Prostate gland (tissue), 2 donors: ENCODE data around the gene SPNS3.

ENCODE experiments used
- CTCF ChIP-seq, 4 experiments: fragments of 200-600 bp in 2 of 4; fragments of 450-650 bp in 2 of 4; sonication (generic) in 2 of 4; IDR thresholded peaks; 1 replicate in 3 of 4; 2 replicates in 1 of 4; pipeline ENCODE4 v1.5.1; 2016 to 2019; ENCODE audit warnings: antibody characterized with exemption in 4 of 4, mild to moderate bottlenecking in 2 of 4, moderate library complexity in 2 of 4
- POLR2A ChIP-seq: fragments of 450-650 bp; IDR thresholded peaks from one replicate; pipeline ENCODE4 v1.6.1; 2016; ENCODE audit warnings: antibody characterized with exemption, mild to moderate bottlenecking
- POLR2AphosphoS5 ChIP-seq: sonication (generic); formaldehyde crosslinking; IDR thresholded peaks from one replicate; pipeline ENCODE4 v1.6.1; 2017; ENCODE audit warnings: antibody characterized with exemption

DNA sequence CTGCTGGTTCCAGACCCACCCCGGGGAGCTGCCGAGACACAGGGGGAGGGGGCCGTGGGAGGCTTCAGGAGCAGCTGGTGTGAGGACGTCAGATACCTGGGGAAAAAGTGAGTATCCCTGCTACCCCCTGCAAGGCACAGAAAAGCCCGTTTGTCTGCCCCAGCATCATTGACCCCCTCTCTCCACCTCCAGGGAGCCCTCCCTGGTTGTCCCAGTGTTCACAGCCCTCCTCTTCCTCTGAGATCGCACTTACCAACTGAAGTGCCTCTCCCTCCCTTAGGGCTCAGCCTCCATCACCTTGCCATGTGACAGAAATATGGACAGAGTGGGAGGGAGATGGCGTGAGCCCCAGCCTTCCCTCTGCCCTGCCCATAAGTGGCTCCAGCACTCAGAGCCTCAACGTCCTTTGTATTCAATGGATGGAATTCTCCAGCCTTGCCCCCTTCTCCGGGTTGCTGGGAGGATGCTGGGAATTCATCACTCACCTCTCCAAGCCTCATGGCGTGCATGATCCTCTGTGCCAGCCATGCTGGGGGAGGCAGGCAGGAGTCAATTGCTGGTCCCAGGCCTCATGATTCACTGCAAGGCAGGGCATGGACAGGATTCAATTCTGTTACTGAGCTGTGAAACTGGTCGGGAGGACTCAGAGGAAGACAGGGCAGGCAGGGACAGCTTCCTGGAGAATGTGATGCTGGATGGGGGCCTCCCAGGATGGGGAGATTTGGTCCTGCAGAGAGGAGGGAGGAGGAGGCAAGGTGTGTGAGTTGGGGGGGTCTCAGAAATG is 14.6 kb downstream of the SPNS3 start:
- TF ChIP-seq POLR2A (no peak), CTCF (IDR thresholded peaks at IDR 0.05) (no peak), POLR2AphosphoS5 (no peak)
